H9 (cell line): Measurements from ENCODE around the gene ZKSCAN5. TPM values are rescaled to one million over a fixed set of nuclear protein-coding genes. Genes with fewer than 3 reads are reported as not detected.

Experiments used
- DNase-seq: peaks from one replicate; pipeline ENCODE4 v3.0.0-alpha.2; 2017
- H2AFZ ChIP-seq: one replicate; pipeline ENCODE4 v1.6.1; 2013; ENCODE audit warnings: mild to moderate bottlenecking, low read length, control low read depth, moderate library complexity
- H2AK5ac ChIP-seq: 2 replicates; pipeline ENCODE4 v1.6.1; 2013; ENCODE audit warnings: low read length, control low read depth, mixed read lengths; ENCODE audit not compliant: insufficient read length
- H2BK120ac ChIP-seq: one replicate; pipeline ENCODE4 v1.6.1; 2013; ENCODE audit warnings: low read depth, mild to moderate bottlenecking, low read length, control low read depth, inconsistent platforms; ENCODE audit not compliant: poor library complexity, severe bottlenecking
- H2BK12ac ChIP-seq: 2 replicates; pipeline ENCODE4 v1.6.1; 2013; ENCODE audit warnings: low read length, control low read depth, mixed read lengths, low read depth; ENCODE audit not compliant: insufficient read length
- H2BK15ac ChIP-seq: 2 replicates; pipeline ENCODE4 v1.6.1; 2013; ENCODE audit warnings: low read depth, low read length, control low read depth
- H2BK20ac ChIP-seq: one replicate; pipeline ENCODE4 v1.6.1; 2013; ENCODE audit warnings: low read depth, mild to moderate bottlenecking, low read length, control low read depth, inconsistent platforms; ENCODE audit not compliant: poor library complexity, severe bottlenecking
- H2BK5ac ChIP-seq: 2 replicates; pipeline ENCODE4 v1.6.1; 2013; ENCODE audit warnings: low read length, control low read depth, mixed read lengths; ENCODE audit not compliant: insufficient read length
- H3K14ac ChIP-seq: 2 replicates; pipeline ENCODE4 v1.6.1; 2013; ENCODE audit warnings: low read length, control low read depth; ENCODE audit not compliant: insufficient read depth
- H3K18ac ChIP-seq: 2 replicates; pipeline ENCODE4 v1.6.1; 2013; ENCODE audit warnings: low read depth, mild to moderate bottlenecking, mixed read lengths, low read length, control low read depth; ENCODE audit not compliant: insufficient read length
- H3K23ac ChIP-seq: 2 replicates; pipeline ENCODE4 v1.6.1; 2013; ENCODE audit warnings: low read length, control low read depth, mixed read lengths, low read depth; ENCODE audit not compliant: insufficient read length
- H3K23me2 ChIP-seq: 2 replicates; pipeline ENCODE4 v1.6.1; 2013; ENCODE audit warnings: low read depth, mild to moderate bottlenecking, mixed read lengths, low read length, control low read depth; ENCODE audit not compliant: insufficient read length, poor library complexity, severe bottlenecking
- H3K27ac ChIP-seq: 2 replicates; pipeline ENCODE4 v1.5.1; 2013; ENCODE audit warnings: low read length, control low read depth, mixed read lengths, low read depth; ENCODE audit not compliant: insufficient read length
- H3K27me3 ChIP-seq: 2 replicates; pipeline ENCODE4 v1.6.1; 2013; ENCODE audit warnings: low read length, control low read depth, inconsistent platforms; ENCODE audit not compliant: insufficient read depth
- H3K4ac ChIP-seq: 2 replicates; pipeline ENCODE4 v1.6.1; 2013; ENCODE audit warnings: low read depth, mild to moderate bottlenecking, control low read depth, inconsistent platforms, low read length, moderate library complexity
- H3K4me1 ChIP-seq: 2 replicates; pipeline ENCODE4 v1.6.1; 2013; ENCODE audit warnings: low read length, control low read depth, inconsistent platforms; ENCODE audit not compliant: insufficient read depth
- H3K4me2 ChIP-seq: 2 replicates; pipeline ENCODE4 v1.6.1; 2013; ENCODE audit warnings: low read length, control low read depth, mixed read lengths; ENCODE audit not compliant: insufficient read length, insufficient read depth
- H3K56ac ChIP-seq: 2 replicates; pipeline ENCODE4 v1.6.1; 2013; ENCODE audit warnings: low read depth, mild to moderate bottlenecking, mixed read lengths, low read length, control low read depth; ENCODE audit not compliant: insufficient read length
- H3K79me1 ChIP-seq: 2 replicates; pipeline ENCODE4 v1.6.1; 2013; ENCODE audit warnings: low read depth, mild to moderate bottlenecking, moderate library complexity, low read length, control low read depth, inconsistent platforms; ENCODE audit not compliant: insufficient read depth, poor library complexity, severe bottlenecking
- H3K79me2 ChIP-seq: 2 replicates; pipeline ENCODE4 v1.6.1; 2013; ENCODE audit warnings: low read length, control low read depth, inconsistent platforms; ENCODE audit not compliant: insufficient read depth
- H3K9ac ChIP-seq: 2 replicates; pipeline ENCODE4 v1.6.1; 2013; ENCODE audit warnings: low read length, control low read depth, mixed read lengths; ENCODE audit not compliant: insufficient read length; ENCODE audit errors: extremely low read depth
- H3K9me3 ChIP-seq: one replicate; pipeline ENCODE4 v1.6.1; 2013; ENCODE audit warnings: low read depth, low read length, inconsistent platforms; ENCODE audit not compliant: control insufficient read depth
- H3T11ph ChIP-seq: one replicate; pipeline ENCODE4 v1.6.1; 2013; ENCODE audit warnings: mild to moderate bottlenecking, low read length, control low read depth, inconsistent platforms
- H4K20me1 ChIP-seq: one replicate; pipeline ENCODE4 v1.6.1; 2013; ENCODE audit not compliant: control insufficient read depth, insufficient read length, insufficient read depth
- H4K5ac ChIP-seq: 2 replicates; pipeline ENCODE4 v1.6.1; 2013; ENCODE audit warnings: low read depth, mild to moderate bottlenecking, mixed read lengths, low read length, control low read depth; ENCODE audit not compliant: insufficient read length
- H4K8ac ChIP-seq: replicated peaks from 2 replicates; pipeline ENCODE4 v1.6.1; 2013; ENCODE audit warnings: low read length, control low read depth, mixed read lengths, low read depth; ENCODE audit not compliant: insufficient read length
- H4K91ac ChIP-seq: 2 replicates; pipeline ENCODE4 v1.6.1; 2013; ENCODE audit warnings: low read depth, mild to moderate bottlenecking, moderate library complexity, mixed read lengths, low read length, control low read depth; ENCODE audit not compliant: insufficient read length
- H3K27ac Mint-ChIP-seq, 3 experiments: 2 replicates in 2 of 3; 3 replicates in 1 of 3; pipeline ENCODE4 v1.8.0; 2020 to 2021; ENCODE audit warnings: mixed read lengths in 3 of 3, mild to moderate bottlenecking in 1 of 3, moderate library complexity in 1 of 3
- H3K27me3 Mint-ChIP-seq: 2 replicates; pipeline ENCODE4 v1.8.0; 2021; ENCODE audit warnings: low read depth, mild to moderate bottlenecking, moderate library complexity, mixed read lengths
- H3K36me3 Mint-ChIP-seq, 3 experiments: 2 replicates in 2 of 3; 3 replicates in 1 of 3; pipeline ENCODE4 v1.8.0; 2020 to 2021; ENCODE audit warnings: low read depth in 3 of 3, mixed read lengths in 3 of 3; ENCODE audit not compliant: insufficient read depth in 1 of 3
- H3K4me1 Mint-ChIP-seq, 2 experiments: 2 replicates each; pipeline ENCODE4 v1.8.0; 2020; ENCODE audit warnings: mixed read lengths in 2 of 2
- H3K4me3 Mint-ChIP-seq, 2 experiments: 2 replicates in 1 of 2; 3 replicates in 1 of 2; pipeline ENCODE4 v1.8.0; 2020 to 2021; ENCODE audit warnings: mild to moderate bottlenecking in 2 of 2, mixed read lengths in 2 of 2, moderate library complexity in 1 of 2
- H3K9me3 Mint-ChIP-seq, 2 experiments: 2 replicates in 1 of 2; 3 replicates in 1 of 2; pipeline ENCODE4 v1.8.0; 2020; ENCODE audit warnings: mild to moderate bottlenecking in 2 of 2, mixed read lengths in 2 of 2, moderate library complexity in 1 of 2
- WGBS: extraction: QIAGEN DNeasy Blood & Tissue Kit; methylation state at CpG from one replicate; pipeline ENCODE4 v1.1.7; 2013; ENCODE audit warnings: missing lambda C conversion rate, low lambda C conversion rate, mixed read lengths; ENCODE audit not compliant: insufficient read length; ENCODE audit errors: extremely low coverage; 5-methylcytosine and 5-hydroxymethylcytosine counted together
- total RNA-seq: library from RNA; stranded (reverse); gene quantifications from 2 replicates; pipeline ENCODE4 v1.2.1, GENCODE V29; 2021
- TF ChIP-seq, protein P1 (sequence below): fragments of 200-600 bp; sonication (generic); conservative IDR thresholded peaks from 3 replicates; pipeline ENCODE4 v1.8.0; 2021; ENCODE audit warnings: antibody characterized with exemption, mild to moderate bottlenecking

Gene ZKSCAN5
- total RNA-seq, 1 experiment from 2014 or later = 16.6 TPM

DNA sequence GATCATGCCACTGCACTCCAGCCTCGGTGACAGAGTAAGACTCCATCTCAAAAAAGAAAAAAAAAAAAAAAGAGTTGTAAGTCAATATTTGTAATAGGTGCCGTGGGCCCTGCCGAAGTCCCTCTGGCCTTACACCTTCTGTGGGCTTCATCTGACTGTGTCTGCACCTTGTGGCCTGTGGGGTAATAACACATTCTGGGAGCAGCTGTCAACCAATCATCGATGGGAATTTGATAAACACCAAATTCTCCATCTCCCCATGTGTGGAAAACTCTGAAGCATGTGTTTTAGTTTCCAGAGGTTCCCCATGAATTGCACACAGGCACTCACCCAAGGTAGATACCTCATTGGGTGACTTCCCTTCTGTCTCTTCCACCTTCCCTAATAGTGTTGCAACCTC lies 15.2 kb upstream of the ZKSCAN5 start:
- no peaks in the 10 kb centered on the region for H3K23me2 ChIP-seq
- no peaks in the 10 kb centered on the region for H3K27me3 ChIP-seq
- H3K14ac ChIP-seq = no peak overlapping the region
- no peak overlapping the region for H4K8ac ChIP-seq
- no peaks in the 10 kb centered on the region for H3K79me1 ChIP-seq
- H2AK5ac ChIP-seq = no peak overlapping the region
- H3K4ac ChIP-seq = no peak overlapping the region
- no peak overlapping the region for H4K91ac ChIP-seq
- H2BK120ac ChIP-seq = no peak overlapping the region
- H2BK5ac ChIP-seq = no peak overlapping the region
- H3K27ac ChIP-seq = no peak overlapping the region
- Mint-ChIP-seq H3K27me3 (no peaks in the 10 kb centered on the region), H3K4me1 (no peaks in the 10 kb centered on the region), H3K4me3 (no peak overlapping the region), H3K36me3 (peaks cover 24 to 30% (median 25%) of the 10 kb centered on the region in 3 experiments), H3K9me3 (peaks cover 15 to 18% of the 10 kb centered on the region in 2 experiments), H3K27ac (no peak overlapping the region)
- H3K9ac ChIP-seq = no peak overlapping the region
- H3K18ac ChIP-seq = no peak overlapping the region
- H2BK15ac ChIP-seq = no peak overlapping the region
- H3K4me1 ChIP-seq = no peaks in the 10 kb centered on the region
- WGBS = no CpG with 5 or more reads among the region's 4 CpGs
- TF ChIP-seq, protein P1, sequence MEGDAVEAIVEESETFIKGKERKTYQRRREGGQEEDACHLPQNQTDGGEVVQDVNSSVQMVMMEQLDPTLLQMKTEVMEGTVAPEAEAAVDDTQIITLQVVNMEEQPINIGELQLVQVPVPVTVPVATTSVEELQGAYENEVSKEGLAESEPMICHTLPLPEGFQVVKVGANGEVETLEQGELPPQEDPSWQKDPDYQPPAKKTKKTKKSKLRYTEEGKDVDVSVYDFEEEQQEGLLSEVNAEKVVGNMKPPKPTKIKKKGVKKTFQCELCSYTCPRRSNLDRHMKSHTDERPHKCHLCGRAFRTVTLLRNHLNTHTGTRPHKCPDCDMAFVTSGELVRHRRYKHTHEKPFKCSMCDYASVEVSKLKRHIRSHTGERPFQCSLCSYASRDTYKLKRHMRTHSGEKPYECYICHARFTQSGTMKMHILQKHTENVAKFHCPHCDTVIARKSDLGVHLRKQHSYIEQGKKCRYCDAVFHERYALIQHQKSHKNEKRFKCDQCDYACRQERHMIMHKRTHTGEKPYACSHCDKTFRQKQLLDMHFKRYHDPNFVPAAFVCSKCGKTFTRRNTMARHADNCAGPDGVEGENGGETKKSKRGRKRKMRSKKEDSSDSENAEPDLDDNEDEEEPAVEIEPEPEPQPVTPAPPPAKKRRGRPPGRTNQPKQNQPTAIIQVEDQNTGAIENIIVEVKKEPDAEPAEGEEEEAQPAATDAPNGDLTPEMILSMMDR = 0 out of 3 replicates have a peak, but pooled peaks have one; percentile 37
- H3K9me3 ChIP-seq = peaks cover 9% of the 10 kb centered on the region
- H4K5ac ChIP-seq = no peak overlapping the region
- H4K20me1 ChIP-seq = no peaks in the 10 kb centered on the region
- no peak overlapping the region for H3T11ph ChIP-seq
- no peak overlapping the region for H3K23ac ChIP-seq
- no peak for DNase-seq
- no peak overlapping the region for H2BK12ac ChIP-seq
- H2BK20ac ChIP-seq = no peak overlapping the region
- no peak overlapping the region for H2AFZ ChIP-seq
- H3K4me2 ChIP-seq = no peak overlapping the region
- H3K56ac ChIP-seq = no peak overlapping the region
- no peaks in the 10 kb centered on the region for H3K79me2 ChIP-seq
